GM23338 (cell line): ENCODE data around the gene UST.

Experiments used
- CREB1 ChIP-seq: fragments of 250-450 bp; sonication (Bioruptor Pico); IDR thresholded peaks from 2 replicates; pipeline ENCODE4 v1.5.0; 2020; ENCODE audit warnings: low read depth, mild to moderate bottlenecking, moderate library complexity
- CTCF ChIP-seq, 2 experiments: fragments of 200-600 bp in 1 of 2; sonication (generic) in 1 of 2; conservative IDR thresholded peaks; 2 replicates each; pipeline versions ENCODE4 v1.5.1 to v1.6.1; 2016 to 2017; ENCODE audit warnings: antibody characterized with exemption in 2 of 2, low read depth in 2 of 2, mild to moderate bottlenecking in 2 of 2, moderate library complexity in 1 of 2
- EZH2 ChIP-seq: fragments of 200-600 bp; sonication (generic); IDR thresholded peaks from one replicate; pipeline ENCODE4 v1.8.0; 2017; ENCODE audit warnings: antibody characterized with exemption, mild to moderate bottlenecking, low read depth; ENCODE audit not compliant: unreplicated experiment
- JUNB ChIP-seq: IDR thresholded peaks from one replicate; pipeline ENCODE4 v1.6.1; 2016; ENCODE audit warnings: antibody characterized with exemption; ENCODE audit not compliant: unreplicated experiment

- TF ChIP-seq CTCF (conservative IDR thresholded peaks at IDR 0.05; ENCODE audit: low read depth in 2 of 2) (no peak), EZH2 (no peak), JUNB (no peak), CREB1 (CRISPR knock-in tag) (no peak)
Measured at GRCh38 chr6:148727104-148727503, 19.7 kb upstream of the UST start.
